Peyer's patch (tissue), 4 donors: Measurements from ENCODE around the gene DYRK1A.

ENCODE experiments used
- CTCF ChIP-seq, 6 experiments: fragments of 450-650 bp in 4 of 6; fragments of 200-600 bp in 2 of 6; sonication (generic) in 1 of 6; IDR thresholded peaks; one replicate each; pipeline ENCODE4 v1.5.1; 2017 to 2019; ENCODE audit warnings: antibody characterized with exemption in 6 of 6, mild to moderate bottlenecking in 3 of 6, moderate library complexity in 1 of 6
- POLR2A ChIP-seq, 2 donors: fragments of 450-650 bp; IDR thresholded peaks; one replicate each; pipeline ENCODE4 v1.5.1; 2017; ENCODE audit warnings: antibody characterized with exemption in 2 of 2, mild to moderate bottlenecking in 2 of 2, moderate library complexity in 2 of 2

- TF ChIP-seq CTCF (IDR thresholded peaks at IDR 0.05) = no peak
- TF ChIP-seq POLR2A (IDR thresholded peaks at IDR 0.05) = no peak
Measured at GRCh38 chr21:37339552-37339939, 27.0 kb upstream of the DYRK1A start.
